ENCODE results near the gene MRAS.

DNA sequence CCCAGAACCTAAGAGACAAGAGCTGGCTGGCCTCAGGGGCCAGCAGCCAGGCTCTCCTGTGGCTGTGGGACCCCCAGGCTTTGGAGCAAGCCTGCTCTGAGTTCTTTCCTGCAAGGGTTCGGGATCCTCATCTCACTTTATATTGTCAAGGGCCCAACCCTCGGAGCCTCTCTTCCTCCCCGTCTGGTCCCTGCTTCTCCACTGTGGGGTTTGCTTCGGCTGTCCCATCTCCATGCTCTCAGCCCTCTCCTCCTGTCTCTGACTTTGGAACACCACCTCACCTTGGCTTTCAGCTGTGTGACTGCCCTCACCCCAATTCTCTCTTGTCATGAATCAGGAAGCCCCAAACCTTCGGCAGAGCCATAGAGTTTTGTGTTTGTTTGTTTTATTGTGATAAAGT lies 30.0 kb downstream of the MRAS start:
- TF ChIP-seq CTCF (IDR thresholded peaks at IDR 0.05; ENCODE audit: poor library complexity, severe bottlenecking) (no peak), SMC3 (conservative IDR thresholded peaks at IDR 0.05; ENCODE audit: poor library complexity) (no peak)
